ENCODE results near the gene TNFSF4.

The TNFSF4 gene

GRCh38 chr1:173193639-173194038, 13.5 kb downstream of the TNFSF4 start:
- Histone ChIP-seq H3K4me2 (ENCODE audit: low read depth, low read length, poor library complexity, severe bottlenecking) (no peak overlapping the region), H3K27ac (ENCODE audit: low read depth, low read length) (no peak overlapping the region), H3K79me2 (ENCODE audit: insufficient read depth, low read length) (no peaks in the 10 kb centered on the region), H3K27me3 (ENCODE audit: low read length) (no peaks in the 10 kb centered on the region), H3K9me2 (replicated peaks; ENCODE audit: insufficient read depth, low read length) (no peaks in the 10 kb centered on the region), H2AFZ (ENCODE audit: low read depth, low read length, severe bottlenecking) (no peak overlapping the region), H3F3A (ENCODE audit: insufficient read depth) (no peaks in the 10 kb centered on the region), H3K9ac (ENCODE audit: low read length) (no peak overlapping the region), H3K4me3 (ENCODE audit: insufficient read depth, low read length, poor library complexity, severe bottlenecking) (no peak overlapping the region), H3K9me3 (ENCODE audit: insufficient read depth, low read length) (no peaks in the 10 kb centered on the region), H3K36me3 (ENCODE audit: low read length) (no peaks in the 10 kb centered on the region), H4K20me1 (ENCODE audit: low read depth, low read length) (no peaks in the 10 kb centered on the region)
- no peak for TF ChIP-seq CTCF (IDR thresholded peaks at IDR 0.05; ENCODE audit: insufficient read depth, low read length, poor library complexity, severe bottlenecking)

- H3K4me2 ChIP-seq (ENCODE audit: low read depth, low read length, poor library complexity, severe bottlenecking), result no peak overlapping the region
- H3K9me3 ChIP-seq (ENCODE audit: insufficient read depth, low read length), result no peaks in the 10 kb centered on the region
- no peak overlapping the region for H3K4me3 ChIP-seq (ENCODE audit: insufficient read depth, low read length, poor library complexity, severe bottlenecking)
- H3F3A ChIP-seq (ENCODE audit: insufficient read depth), result no peaks in the 10 kb centered on the region
- no peaks in the 10 kb centered on the region for H3K27me3 ChIP-seq (ENCODE audit: low read length)
- no peak overlapping the region for H3K9ac ChIP-seq (ENCODE audit: low read length)
- H2AFZ ChIP-seq (ENCODE audit: low read depth, low read length, severe bottlenecking), result no peak overlapping the region
- H4K20me1 ChIP-seq (ENCODE audit: low read depth, low read length), result no peaks in the 10 kb centered on the region
- no peaks in the 10 kb centered on the region for H3K9me2 ChIP-seq (replicated peaks; ENCODE audit: insufficient read depth, low read length)
- TF ChIP-seq EZH2phosphoT487 (conservative IDR thresholded peaks at IDR 0.05; ENCODE audit: low read length) (no peak), CTCF (IDR thresholded peaks at IDR 0.05; ENCODE audit: insufficient read depth, low read length, poor library complexity, severe bottlenecking) (no peak)
- H3K36me3 ChIP-seq (ENCODE audit: low read length), result no peaks in the 10 kb centered on the region
- no peak overlapping the region for H3K27ac ChIP-seq (ENCODE audit: low read depth, low read length)
- no peaks in the 10 kb centered on the region for H3K79me2 ChIP-seq (ENCODE audit: insufficient read depth, low read length)
Measured at GRCh38 chr1:173191011-173191705, 16.0 kb downstream of the TNFSF4 start.

- no peaks in the 10 kb centered on the region for H3K9me2 ChIP-seq (replicated peaks; ENCODE audit: insufficient read depth, low read length)
- H3K79me2 ChIP-seq (ENCODE audit: insufficient read depth, low read length), result no peaks in the 10 kb centered on the region
- H3K27me3 ChIP-seq (ENCODE audit: low read length), result no peaks in the 10 kb centered on the region
- no peaks in the 10 kb centered on the region for H4K20me1 ChIP-seq (ENCODE audit: low read depth, low read length)
- no peak overlapping the region for H3K4me2 ChIP-seq (ENCODE audit: low read depth, low read length, poor library complexity, severe bottlenecking)
- no peaks in the 10 kb centered on the region for H3K36me3 ChIP-seq (ENCODE audit: low read length)
- no peak overlapping the region for H2AFZ ChIP-seq (ENCODE audit: low read depth, low read length, severe bottlenecking)
- no peaks in the 10 kb centered on the region for H3K9me3 ChIP-seq (ENCODE audit: insufficient read depth, low read length)
- H3F3A ChIP-seq (ENCODE audit: insufficient read depth), result no peaks in the 10 kb centered on the region
- H3K9ac ChIP-seq (ENCODE audit: low read length), result no peak overlapping the region
- no peak for TF ChIP-seq CTCF (IDR thresholded peaks at IDR 0.05; ENCODE audit: insufficient read depth, low read length, poor library complexity, severe bottlenecking)
- TF ChIP-seq EZH2phosphoT487 (conservative IDR thresholded peaks at IDR 0.05; ENCODE audit: low read length), result no peak
- H3K4me3 ChIP-seq (ENCODE audit: insufficient read depth, low read length, poor library complexity, severe bottlenecking), result no peak overlapping the region
- no peak overlapping the region for H3K27ac ChIP-seq (ENCODE audit: low read depth, low read length)
Measured at GRCh38 chr1:173190101-173190936, 16.8 kb downstream of the TNFSF4 start.

Measured in SU-DHL-6 (cell line).